Stimulated activated CD4-positive, alpha-beta T cell treated with anti-CD3 and anti-CD28 coated beads, TNF-alpha, amount 100 ng/mL, for 4 hours (primary cell): ENCODE measurements around the gene STRIP1.

Experiments used
- DNase-seq, 3 experiments: peaks; one replicate each; pipeline ENCODE4 v3.0.0-alpha.2; 2020; ENCODE audit warnings: low read depth in 3 of 3

STRIP1 gene, protein sequence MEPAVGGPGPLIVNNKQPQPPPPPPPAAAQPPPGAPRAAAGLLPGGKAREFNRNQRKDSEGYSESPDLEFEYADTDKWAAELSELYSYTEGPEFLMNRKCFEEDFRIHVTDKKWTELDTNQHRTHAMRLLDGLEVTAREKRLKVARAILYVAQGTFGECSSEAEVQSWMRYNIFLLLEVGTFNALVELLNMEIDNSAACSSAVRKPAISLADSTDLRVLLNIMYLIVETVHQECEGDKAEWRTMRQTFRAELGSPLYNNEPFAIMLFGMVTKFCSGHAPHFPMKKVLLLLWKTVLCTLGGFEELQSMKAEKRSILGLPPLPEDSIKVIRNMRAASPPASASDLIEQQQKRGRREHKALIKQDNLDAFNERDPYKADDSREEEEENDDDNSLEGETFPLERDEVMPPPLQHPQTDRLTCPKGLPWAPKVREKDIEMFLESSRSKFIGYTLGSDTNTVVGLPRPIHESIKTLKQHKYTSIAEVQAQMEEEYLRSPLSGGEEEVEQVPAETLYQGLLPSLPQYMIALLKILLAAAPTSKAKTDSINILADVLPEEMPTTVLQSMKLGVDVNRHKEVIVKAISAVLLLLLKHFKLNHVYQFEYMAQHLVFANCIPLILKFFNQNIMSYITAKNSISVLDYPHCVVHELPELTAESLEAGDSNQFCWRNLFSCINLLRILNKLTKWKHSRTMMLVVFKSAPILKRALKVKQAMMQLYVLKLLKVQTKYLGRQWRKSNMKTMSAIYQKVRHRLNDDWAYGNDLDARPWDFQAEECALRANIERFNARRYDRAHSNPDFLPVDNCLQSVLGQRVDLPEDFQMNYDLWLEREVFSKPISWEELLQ

DNA sequence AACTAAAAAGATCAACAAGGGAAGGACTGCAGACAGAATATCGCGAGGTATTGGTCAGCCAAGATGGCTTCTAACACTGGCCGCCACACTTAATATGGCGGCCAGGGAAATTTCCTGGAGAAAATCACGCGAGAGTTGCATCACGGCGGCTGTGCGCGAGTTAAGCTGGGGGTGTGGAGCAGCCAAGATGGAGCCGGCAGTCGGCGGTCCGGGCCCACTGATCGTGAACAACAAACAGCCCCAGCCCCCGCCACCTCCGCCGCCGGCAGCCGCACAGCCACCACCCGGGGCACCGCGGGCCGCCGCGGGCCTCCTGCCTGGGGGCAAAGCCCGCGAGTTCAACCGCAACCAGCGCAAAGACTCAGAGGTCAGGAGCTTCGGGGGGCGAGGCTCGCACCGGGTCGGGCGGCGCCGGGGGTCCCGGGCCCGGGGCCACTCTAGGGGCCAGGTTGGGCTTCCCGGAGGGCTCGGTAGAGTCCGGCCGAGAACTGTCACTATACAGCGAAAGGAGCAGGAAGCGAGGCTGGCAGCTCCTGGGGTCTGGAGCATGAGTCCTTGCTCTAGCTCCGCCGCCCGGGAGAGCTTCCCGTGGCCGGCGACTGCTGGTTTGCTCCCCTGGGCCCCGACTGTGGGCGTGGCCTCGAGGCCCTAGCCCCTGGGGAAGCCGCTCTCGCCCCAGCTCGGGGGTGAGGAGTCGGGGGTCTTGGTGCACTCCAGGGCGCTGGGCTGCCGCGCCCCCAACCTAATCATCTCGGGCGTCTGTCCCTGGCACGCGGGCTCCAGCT lies at the start of gene STRIP1:
STRIP1 (plus strand) TSS at position 174 of the 785 bp plus-strand sequence; CDS start at position 188, 14 bp downstream.
- peak; percentile 73 to 88 (median 85) for DNase-seq

DNA sequence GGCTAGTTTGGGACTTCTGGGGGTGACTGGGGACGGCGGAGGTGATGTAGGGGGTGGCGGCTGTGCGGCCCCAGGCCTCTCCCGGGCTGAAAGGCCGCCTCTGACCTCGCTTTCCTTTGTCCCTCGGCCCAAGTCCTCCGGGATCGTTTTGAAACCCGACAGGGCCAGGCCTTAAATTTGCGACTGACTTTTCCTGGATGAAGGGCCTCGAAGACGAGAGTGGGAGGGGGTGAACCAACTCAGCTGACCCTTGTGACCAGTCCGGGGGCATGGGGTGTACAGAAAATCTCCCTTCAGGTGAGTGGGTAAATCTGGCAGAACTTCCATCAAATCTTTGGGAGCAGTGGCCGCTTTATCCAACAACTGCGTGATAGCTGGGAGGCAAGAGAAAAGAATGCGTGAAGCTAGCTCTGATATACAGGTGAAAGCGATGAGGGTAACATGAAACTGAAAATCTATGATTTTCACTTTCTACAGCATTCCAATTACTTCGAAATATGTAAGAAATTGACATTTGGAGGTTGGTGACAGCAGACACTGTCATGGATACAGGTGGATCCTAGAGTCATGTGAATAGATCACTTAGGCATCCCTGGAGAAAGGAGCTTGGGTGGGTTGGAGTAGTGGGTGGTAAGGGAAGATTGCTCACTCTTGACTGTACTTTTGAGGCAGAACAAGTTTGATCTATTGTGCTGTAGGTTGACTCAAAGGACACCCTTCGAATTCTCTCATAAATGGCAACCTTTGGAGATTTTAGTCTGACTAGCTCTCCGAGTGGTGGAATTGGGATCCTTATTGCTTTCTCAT lies 49.0 kb upstream of the STRIP1 start:
- peak in 1 of 3 experiments; percentile 2 for DNase-seq

DNA sequence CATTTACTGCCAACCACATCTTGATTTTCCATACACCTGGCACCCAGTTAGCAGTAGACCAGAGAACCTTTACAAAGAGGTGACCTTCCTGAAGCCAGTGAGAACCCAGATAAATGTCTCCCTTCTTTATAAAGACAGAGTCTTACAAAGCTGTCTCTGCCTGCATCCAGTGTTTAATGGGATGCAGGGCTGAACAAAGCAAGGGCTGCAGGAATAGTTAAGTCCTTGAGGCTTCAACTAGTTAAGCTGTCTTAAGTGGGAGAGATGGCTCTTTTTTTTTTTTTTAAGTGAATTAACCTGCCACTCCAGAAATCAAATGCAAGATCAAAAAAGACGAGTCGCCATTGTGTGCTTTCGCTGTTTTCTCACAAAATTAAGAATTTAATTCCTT lies 48.4 kb upstream of the STRIP1 start:
- DNase-seq, result no peak

DNA sequence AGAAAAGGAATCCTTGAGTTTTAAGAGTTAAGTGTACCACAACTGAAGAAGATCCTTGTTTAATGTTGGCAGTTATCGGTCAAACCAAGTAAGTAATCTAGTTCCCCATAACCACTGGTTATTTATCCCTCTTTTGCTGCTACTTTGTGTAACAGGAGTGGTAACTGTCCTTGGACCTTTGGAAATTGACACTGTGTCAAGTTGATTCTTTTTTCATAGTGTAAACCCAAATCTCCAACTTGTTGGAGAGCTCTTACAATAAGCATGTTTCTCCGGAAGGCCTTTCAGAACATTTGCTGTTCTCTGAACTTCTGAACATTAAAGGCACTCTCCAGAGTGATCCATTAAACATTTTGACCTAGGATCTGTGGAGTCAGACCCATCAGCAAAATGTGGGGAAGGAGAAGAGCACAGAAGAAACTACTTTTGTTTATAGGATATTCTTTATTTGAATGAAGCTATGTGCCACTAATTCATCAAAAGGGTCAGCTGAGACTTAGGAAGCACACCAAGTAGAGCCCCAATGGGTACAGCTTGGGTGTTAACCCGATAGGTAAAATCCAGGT lies 46.0 kb upstream of the STRIP1 start:
- no peak for DNase-seq

DNA sequence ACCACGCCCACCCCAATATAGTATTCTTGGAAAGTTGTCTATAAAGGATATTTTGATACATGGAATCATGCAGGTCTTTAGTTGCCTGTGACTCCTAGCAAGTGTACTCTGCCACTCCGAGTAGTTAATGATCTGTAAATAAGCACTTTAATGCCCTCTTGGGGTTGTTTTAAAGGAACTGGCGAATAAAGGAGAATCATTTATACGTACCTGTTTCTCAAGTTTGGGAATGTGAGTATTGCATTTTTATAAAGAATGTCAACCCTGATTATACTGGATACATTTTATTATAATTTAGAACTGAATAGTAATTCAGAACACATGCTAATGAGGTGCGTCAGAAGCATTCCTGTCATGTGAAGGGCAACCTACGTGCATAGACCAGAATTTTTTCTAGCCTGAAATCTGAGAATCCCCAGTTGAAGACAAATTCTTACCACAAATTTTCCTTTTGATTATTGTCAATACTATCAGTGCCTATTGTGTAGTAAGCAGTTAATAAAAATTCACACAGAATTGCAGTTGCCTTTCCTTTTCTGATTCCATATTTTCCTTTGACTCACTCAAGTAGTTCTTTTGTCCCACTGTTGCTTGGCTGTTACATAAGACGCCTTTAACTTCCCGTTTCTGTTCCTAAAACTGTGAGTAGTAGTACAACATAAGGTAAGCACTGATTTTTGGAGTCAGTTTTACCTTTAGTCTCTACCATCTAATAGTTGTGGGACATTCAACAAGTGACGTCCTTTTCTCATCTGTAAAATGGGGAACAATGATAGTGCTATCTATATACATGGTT lies 44.7 kb upstream of the STRIP1 start:
- DNase-seq, result no peak

DNA sequence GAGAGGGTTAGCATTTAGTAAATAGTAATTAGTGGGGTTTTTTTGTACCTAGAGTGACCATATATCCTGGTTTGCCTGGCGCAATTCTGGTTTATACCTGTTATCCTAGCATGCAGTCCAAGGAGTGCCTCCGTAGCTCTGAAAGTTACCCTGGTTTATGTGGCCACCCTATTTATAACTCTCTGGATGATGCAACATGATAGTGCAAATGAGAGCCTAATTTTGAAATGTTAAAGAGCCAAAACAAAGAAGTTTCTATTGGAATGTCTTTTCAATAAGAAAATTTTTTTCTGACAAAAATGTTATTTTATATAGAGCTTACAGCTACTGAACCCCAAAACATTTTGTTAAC lies 44.1 kb upstream of the STRIP1 start:
- no peak for DNase-seq

DNA sequence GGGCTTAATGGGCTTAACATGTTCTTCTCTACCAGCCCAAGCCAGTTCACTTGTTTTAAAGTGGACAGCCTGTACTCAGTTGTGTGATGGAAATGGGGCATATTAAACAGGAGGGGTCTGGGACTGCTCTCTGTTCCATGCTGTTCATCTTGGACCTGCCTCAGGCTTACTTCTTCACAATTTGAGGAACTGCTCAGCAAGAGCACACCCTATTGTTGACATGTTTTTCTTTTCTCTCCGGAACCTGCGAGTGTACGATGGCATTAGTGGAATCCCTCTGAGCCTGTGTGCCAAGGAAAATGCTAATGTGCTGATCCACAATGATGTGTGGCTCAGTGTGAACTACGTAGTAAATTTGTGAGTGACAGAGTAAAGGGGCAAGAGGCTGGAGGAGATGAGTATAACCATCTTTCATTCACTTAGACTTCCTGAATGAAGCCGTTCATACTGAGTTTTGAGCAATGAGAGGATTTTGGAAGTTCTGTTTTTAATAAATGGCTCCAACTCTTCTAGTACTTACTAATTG lies 43.0 kb upstream of the STRIP1 start:
- DNase-seq, result no peak

DNA sequence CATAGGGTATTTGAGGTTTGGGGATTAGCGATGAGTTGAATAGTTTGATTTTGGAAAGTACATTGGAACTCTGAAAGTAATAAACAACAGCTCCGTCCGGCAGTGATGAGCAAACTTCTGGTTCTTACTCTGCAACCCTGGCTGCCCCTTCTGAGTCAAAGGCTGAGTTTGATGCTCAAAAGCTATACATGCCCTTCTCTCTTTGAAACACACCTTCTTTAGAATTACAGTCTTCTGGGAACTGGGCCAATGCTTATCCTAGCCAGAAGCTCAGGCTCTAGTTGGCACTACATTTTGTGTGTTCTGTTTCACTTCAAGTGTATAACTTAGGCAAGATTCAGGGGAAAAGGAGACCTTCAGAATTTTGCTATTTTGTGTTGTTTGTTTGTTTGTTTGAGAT lies 40.5 kb upstream of the STRIP1 start:
- no peak for DNase-seq

DNA sequence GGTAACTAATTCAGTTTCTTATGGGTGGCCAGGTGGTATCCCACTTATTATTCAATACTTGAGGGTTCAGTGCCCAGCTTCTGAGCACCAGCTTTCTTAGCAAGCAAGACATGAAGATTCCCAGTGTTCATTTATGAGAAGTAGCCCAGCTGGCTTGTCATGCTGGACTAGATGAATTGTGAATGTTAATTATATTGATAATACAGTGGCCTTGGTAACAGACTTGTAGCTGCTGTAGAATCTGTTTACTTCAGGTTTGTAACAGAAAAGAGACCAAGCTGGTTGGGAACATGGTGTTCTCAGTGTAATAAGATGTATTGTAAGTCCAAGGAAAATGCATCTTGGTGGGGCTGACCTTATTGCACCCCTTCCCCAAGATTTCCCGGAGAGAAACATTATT lies 39.8 kb upstream of the STRIP1 start:
- no peak for DNase-seq

DNA sequence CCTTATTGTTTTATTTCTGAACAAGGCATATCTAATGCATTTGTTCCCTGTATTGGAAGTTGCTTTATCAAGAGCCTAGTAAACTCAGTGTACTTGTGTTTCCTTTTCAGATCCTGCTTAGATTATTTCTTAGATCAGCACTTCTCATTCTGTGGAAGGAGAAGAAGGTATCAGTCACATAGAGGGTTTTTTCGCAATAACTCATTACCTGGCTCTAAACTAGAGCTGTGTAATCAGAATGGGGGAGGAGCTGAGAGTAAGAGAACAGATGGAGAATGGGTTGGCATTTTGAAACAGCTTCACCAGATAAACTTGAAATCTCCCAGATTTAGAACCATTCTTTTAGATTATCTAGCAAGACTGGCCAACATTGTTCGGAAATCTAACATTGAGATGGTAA lies 38.9 kb upstream of the STRIP1 start:
- no peak for DNase-seq

DNA sequence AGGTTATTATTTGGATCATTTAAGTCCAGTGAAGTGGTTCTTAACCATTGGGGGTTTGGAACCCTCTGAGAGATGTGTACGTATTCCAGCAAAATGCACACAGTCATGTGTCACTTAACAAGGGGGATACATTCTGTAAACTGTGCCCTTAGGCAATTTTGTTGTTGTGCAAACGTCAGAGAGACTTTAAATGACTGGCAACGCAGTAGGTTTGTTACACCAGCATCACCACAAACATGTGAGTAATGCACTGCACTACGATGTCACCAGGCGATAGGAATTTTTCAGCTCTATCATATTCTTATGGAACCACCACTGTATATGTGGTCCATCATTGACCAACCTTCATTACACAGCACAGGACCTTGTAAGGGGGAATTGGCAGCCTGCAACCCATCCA lies 37.9 kb upstream of the STRIP1 start:
- DNase-seq, result no peak

DNA sequence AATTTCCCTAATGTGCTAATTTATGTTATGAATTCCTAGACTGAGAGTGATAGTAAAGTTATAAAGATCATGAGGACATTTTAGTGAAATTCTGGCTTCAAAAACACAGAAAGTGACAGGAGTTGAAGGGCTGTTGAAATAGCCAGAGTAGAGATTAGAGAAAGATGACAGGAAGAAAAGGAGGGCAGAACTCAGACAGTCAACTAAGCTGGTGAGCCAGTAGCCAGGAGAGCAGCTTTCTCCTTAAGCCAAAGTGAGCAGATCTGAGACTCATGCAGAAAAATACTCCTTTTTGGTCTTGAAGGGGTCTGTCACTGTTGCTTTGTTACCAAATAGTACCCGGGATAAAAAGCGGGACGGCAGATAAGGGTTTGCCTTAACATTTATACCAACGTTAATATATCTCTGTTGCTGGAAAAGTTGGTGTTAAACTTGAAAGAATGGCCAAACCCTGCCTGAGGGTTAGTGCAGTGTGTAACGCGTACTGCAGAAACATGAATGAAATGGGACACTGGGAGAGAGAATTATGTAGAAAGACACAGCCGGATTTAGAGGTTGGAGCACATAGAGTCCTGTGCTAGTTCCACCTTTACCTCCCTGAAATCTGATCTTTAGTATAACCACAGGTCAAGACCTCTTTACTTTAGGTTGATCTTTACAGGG lies 37.1 kb upstream of the STRIP1 start:
- DNase-seq, result no peak

DNA sequence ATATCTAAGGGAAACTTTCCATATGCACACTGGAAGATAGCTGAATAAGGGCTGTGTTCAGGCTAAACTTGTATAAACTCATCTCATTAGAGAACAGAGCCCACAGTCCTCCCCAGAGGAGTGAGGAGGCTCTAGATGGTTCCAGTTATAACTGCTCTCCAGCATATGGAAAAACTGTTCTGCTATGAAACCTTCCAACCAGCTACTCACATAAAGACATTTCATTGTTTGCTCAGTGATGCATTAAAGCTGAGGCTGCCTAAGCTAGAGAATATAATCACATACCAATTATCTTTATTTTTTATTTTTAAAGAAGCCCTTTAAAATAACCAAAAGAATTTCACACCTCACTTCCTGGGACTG lies 36.6 kb upstream of the STRIP1 start:
- no peak for DNase-seq

DNA sequence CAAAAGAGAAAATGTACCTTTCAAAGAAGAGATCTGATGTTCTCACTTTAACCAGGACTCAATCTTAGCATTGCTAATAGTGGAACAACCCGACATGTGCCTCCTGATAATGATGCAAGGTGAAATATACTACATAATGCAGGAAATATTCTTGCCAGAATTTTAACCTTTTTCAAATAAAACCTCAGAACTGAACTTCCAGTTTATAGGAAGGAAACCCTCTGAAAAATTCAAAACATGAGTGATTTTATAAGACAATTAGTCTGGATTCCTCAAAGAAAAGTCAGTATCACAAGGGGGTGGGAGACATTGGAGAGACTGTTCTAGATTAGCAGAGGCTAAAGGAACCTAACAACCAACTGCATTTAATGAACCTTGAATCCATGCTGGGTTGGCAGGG lies 31.7 kb upstream of the STRIP1 start:
- no peak for DNase-seq

DNA sequence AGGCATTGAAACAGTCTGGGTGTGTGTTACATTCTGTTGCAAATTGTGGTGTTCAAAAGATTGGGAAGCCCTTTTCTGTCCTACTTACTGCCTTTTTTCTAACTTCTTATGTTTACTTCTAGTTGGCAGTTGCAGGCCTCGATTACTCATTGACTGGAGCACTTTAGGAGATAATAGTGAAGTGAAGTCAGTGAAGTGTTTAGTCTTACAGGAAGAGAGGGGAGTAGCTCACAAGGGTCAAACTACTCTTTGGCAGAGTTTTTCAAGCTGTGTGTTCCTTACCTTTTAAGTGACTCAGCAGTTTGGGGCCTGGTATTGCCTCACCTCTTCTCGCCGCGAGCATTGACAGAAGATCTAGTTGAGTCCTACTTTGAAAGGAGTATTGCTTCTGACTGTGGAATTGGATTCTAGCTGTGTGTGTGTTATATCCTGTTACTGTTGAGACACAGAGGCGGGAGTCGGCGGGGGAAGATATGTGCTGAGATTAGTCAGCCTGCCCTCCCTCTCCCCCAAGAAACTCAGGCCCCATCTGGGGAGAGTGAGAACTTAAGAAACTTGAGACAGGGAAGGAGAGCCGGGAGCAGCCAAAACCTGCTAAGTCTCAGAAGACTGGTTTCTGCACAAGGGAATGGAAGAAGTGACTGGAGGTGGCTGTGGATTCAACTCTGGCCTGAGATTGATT lies 30.5 kb upstream of the STRIP1 start:
- DNase-seq, result peak in 1 of 3 experiments; percentile 6

DNA sequence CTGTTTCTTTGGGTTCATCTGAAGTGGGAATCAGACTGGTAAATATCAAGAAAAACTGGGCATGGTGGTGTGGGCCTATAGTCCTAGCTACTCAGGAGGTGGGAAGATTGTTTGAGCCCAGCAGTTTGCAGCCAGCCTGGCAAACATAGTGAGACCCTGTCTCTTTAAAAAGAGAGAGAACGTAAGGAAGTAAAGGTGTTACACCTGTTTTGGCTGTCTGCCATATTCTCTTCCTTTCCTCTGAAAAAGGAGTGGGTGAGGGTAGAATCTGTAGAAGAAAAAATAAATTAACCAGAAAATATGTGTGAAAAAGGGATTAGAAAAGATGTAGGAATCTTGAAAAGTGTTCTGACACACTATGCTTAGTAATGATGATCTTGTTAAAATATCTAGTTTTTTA lies 29.8 kb upstream of the STRIP1 start:
- DNase-seq, result no peak

DNA sequence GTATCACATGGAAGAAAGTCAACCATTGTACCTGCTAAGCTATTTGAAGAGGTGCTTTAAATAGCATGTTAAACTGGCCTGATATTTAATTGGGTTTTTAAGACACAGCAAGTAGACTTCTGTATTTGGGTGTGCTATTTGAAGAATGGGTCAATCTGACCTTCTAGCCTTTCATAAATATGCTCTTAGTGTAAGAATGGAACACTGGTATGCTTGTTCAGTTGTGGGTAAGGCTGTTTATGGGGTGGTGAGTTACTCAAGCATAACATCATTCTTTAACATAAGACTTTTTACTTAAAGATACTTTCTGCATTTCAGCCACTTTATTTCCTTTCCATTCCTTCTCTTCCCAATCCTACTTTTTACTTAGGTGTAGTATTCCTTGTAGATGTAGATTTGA lies 28.5 kb upstream of the STRIP1 start:
- no peak for DNase-seq

DNA sequence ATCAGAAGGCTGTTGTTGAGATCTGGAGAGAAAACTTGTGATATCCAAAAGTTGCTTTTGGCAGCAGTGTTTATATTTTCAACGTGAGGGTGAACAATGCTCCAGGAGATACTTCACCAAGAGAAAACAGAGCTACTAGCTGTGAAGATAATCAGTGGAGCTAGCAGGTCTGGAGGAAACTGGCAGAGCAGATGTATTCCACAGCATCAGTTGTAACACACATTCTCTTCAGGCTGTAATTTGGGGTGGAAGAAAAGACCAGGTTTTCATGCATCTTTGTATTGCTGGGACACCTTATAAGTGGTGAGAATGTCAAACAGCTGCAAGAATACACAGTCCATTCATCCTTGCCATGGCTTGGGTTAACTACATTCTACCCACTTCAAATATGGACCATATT lies 27.9 kb upstream of the STRIP1 start:
- no peak for DNase-seq
